H1 (cell line): Measurements from ENCODE around the gene MOK. TPM values are rescaled to one million over a fixed set of nuclear protein-coding genes. Genes with fewer than 3 reads are reported as not detected.

Experiments used
- CTCF ChIA-PET: fragments of 300-600 bp; sonication (Branson Sonifier 250); formaldehyde crosslinking; loops from one replicate; lab custom pipeline; 2021; ENCODE audit not compliant: partially characterized antibody; lab: Charles Lee
- POLR2A ChIA-PET: fragments of 300-600 bp; sonication (Branson Sonifier 250); formaldehyde crosslinking; loops from one replicate; lab custom pipeline; 2021; ENCODE audit warnings: inconsistent platforms; ENCODE audit not compliant: partially characterized antibody; lab: Charles Lee
- DNase-seq, 2 experiments: peaks; one replicate each; pipeline versions ENCODE4 v3.0.0 to v3.0.0-alpha.2; 2010 to 2022; ENCODE audit warnings: low spot score in 2 of 2, low read depth in 1 of 2, mixed read lengths in 1 of 2
- FAIRE-seq: peaks from 2 replicates; lab custom pipeline; 2011; peaks lifted over from hg19 to GRCh38; lab: Jason Lieb, UNC
- H2AFZ ChIP-seq: 2 replicates; pipeline ENCODE4 v1.8.1; 2012; ENCODE audit warnings: low read length, inconsistent platforms
- H2AK5ac ChIP-seq: 2 replicates; pipeline ENCODE4 v1.6.1; 2013; ENCODE audit warnings: low read depth, low read length
- H2BK120ac ChIP-seq: replicated peaks from 2 replicates; pipeline ENCODE3; 2013; ENCODE audit warnings: low read depth, low read length, inconsistent platforms
- H2BK12ac ChIP-seq: 2 replicates; pipeline ENCODE4 v1.6.1; 2013; ENCODE audit warnings: low read depth, low read length
- H2BK15ac ChIP-seq: 2 replicates; pipeline ENCODE4 v1.6.1; 2013; ENCODE audit warnings: low read length
- H2BK20ac ChIP-seq: 2 replicates; pipeline ENCODE4 v1.6.1; 2013; ENCODE audit warnings: low read length
- H2BK5ac ChIP-seq: 2 replicates; pipeline ENCODE4 v1.6.1; 2013; ENCODE audit warnings: low read depth, low read length
- H3K14ac ChIP-seq: 2 replicates; pipeline ENCODE4 v1.6.1; 2013; ENCODE audit warnings: inconsistent platforms; ENCODE audit not compliant: insufficient read length
- H3K18ac ChIP-seq: 2 replicates; pipeline ENCODE4 v1.6.1; 2013; ENCODE audit warnings: low read length; ENCODE audit errors: extremely low read depth
- H3K23ac ChIP-seq: 2 replicates; pipeline ENCODE4 v1.6.1; 2013; ENCODE audit warnings: inconsistent platforms; ENCODE audit not compliant: insufficient read length
- H3K23me2 ChIP-seq: 2 replicates; pipeline ENCODE4 v1.6.1; 2013; ENCODE audit warnings: low read depth, low read length
- H3K27ac ChIP-seq: 2 replicates; pipeline ENCODE4 v1.6.1; 2011; ENCODE audit warnings: low read depth, low read length, inconsistent platforms
- H3K27me3 ChIP-seq, 4 experiments: replicated peaks in 1 of 4; 1 replicate in 1 of 4; 2 replicates in 3 of 4; pipeline versions ENCODE4 v1.6.1 to v1.8.1; 2011 to 2013; ENCODE audit warnings: low read length in 3 of 4, mild to moderate bottlenecking in 3 of 4, inconsistent platforms in 2 of 4, mixed read lengths in 2 of 4, moderate library complexity in 1 of 4; ENCODE audit not compliant: control insufficient read depth in 3 of 4, insufficient read depth in 3 of 4; ENCODE audit errors: extremely low read depth in 1 of 4
- H3K36me3 ChIP-seq, 4 experiments: 2 replicates each; pipeline versions ENCODE4 v1.6.1 to v1.8.1; 2011 to 2013; ENCODE audit warnings: mild to moderate bottlenecking in 4 of 4, low read length in 3 of 4, moderate library complexity in 2 of 4, control low read depth in 1 of 4, inconsistent platforms in 1 of 4; ENCODE audit not compliant: insufficient read depth in 4 of 4, control insufficient read depth in 2 of 4
- H3K4ac ChIP-seq: replicated peaks from 2 replicates; pipeline ENCODE3; 2013; ENCODE audit warnings: low read length, low read depth, mixed read lengths, inconsistent platforms; ENCODE audit not compliant: insufficient read length
- H3K4me1 ChIP-seq, 4 experiments: replicated peaks in 1 of 4; 1 replicate in 1 of 4; 2 replicates in 3 of 4; pipeline versions ENCODE4 v1.6.1 to v1.8.1; 2011 to 2013; ENCODE audit warnings: low read length in 3 of 4, inconsistent platforms in 2 of 4, mixed read lengths in 1 of 4; ENCODE audit not compliant: insufficient read depth in 4 of 4, control insufficient read depth in 3 of 4
- H3K4me2 ChIP-seq, 2 experiments: 2 replicates each; pipeline versions ENCODE4 v1.6.1 to v1.8.1; 2011 to 2013; ENCODE audit warnings: low read depth in 2 of 2, low read length in 2 of 2, control low read depth in 1 of 2, inconsistent platforms in 1 of 2, mild to moderate bottlenecking in 1 of 2; ENCODE audit not compliant: insufficient read depth in 1 of 2
- H3K4me3 ChIP-seq, 4 experiments: fragments of 200-600, 300-600 bp in 1 of 4; sonication (generic), shearing (Covaris generic), sonication (Bioruptor Twin) in 1 of 4; 2 replicates each; pipeline versions ENCODE4 v1.5.1 to v1.8.1; 2011 to 2016; ENCODE audit warnings: low read length in 4 of 4, low read depth in 3 of 4, control low read depth in 2 of 4, inconsistent platforms in 2 of 4, mild to moderate bottlenecking in 2 of 4, mixed read lengths in 1 of 4, moderate library complexity in 1 of 4; ENCODE audit not compliant: insufficient read depth in 2 of 4; ENCODE audit errors: extremely low read depth in 1 of 4
- H3K56ac ChIP-seq: replicated peaks from 2 replicates; pipeline ENCODE3; 2013; ENCODE audit warnings: low read depth, mild to moderate bottlenecking, mixed read lengths, low read length, inconsistent platforms; ENCODE audit not compliant: insufficient read length
- H3K79me1 ChIP-seq: 2 replicates; pipeline ENCODE4 v1.6.1; 2013; ENCODE audit warnings: low read depth, low read length, control low read depth
- H3K79me2 ChIP-seq, 2 experiments: 2 replicates each; pipeline versions ENCODE4 v1.6.1 to v1.8.1; 2012 to 2013; ENCODE audit warnings: low read length in 2 of 2, mild to moderate bottlenecking in 2 of 2, inconsistent platforms in 1 of 2; ENCODE audit not compliant: insufficient read depth in 2 of 2, control insufficient read depth in 1 of 2
- H3K9ac ChIP-seq, 4 experiments: replicated peaks in 1 of 4; 1 replicate in 1 of 4; 2 replicates in 3 of 4; pipeline versions ENCODE4 v1.6.1 to v1.8.1; 2011 to 2013; ENCODE audit warnings: low read depth in 3 of 4, low read length in 3 of 4, control low read depth in 2 of 4, mild to moderate bottlenecking in 2 of 4, moderate library complexity in 2 of 4, inconsistent platforms in 1 of 4; ENCODE audit errors: extremely low read depth in 1 of 4
- H3K9me3 ChIP-seq, 2 experiments: 2 replicates each; pipeline versions ENCODE4 v1.6.1 to v1.8.1; 2012 to 2013; ENCODE audit warnings: mild to moderate bottlenecking in 2 of 2, moderate library complexity in 2 of 2, control low read depth in 1 of 2, inconsistent platforms in 1 of 2, low read depth in 1 of 2, low read length in 1 of 2, mixed read lengths in 1 of 2; ENCODE audit not compliant: insufficient read depth in 2 of 2
- H4K20me1 ChIP-seq, 2 experiments: replicated peaks in 1 of 2; 2 replicates each; pipeline versions ENCODE3 to v1.8.1; 2011 to 2013; ENCODE audit warnings: inconsistent platforms in 2 of 2, low read length in 2 of 2, mild to moderate bottlenecking in 1 of 2; ENCODE audit not compliant: insufficient read depth in 2 of 2, control insufficient read depth in 1 of 2
- H4K5ac ChIP-seq: 2 replicates; pipeline ENCODE4 v1.6.1; 2013; ENCODE audit warnings: low read length, low read depth, mixed read lengths, inconsistent platforms; ENCODE audit not compliant: insufficient read length
- H4K8ac ChIP-seq: 2 replicates; pipeline ENCODE4 v1.8.0; 2013; ENCODE audit warnings: mild to moderate bottlenecking, moderate library complexity, low read length, inconsistent platforms; ENCODE audit not compliant: insufficient read depth; ENCODE audit errors: extremely low read depth
- H4K91ac ChIP-seq: replicated peaks from 2 replicates; pipeline ENCODE3; 2013; ENCODE audit warnings: low read length, mixed read lengths, inconsistent platforms; ENCODE audit not compliant: insufficient read length
- ASH2L ChIP-seq: fragments of 200-600, 300-600 bp; sonication (generic); IDR thresholded peaks from one replicate; pipeline ENCODE4 v1.7.1; 2017; ENCODE audit warnings: low read length
- CBX8 ChIP-seq: fragments of 300-800, 300-1000 bp; sonication (generic); IDR thresholded peaks from 2 replicates; pipeline ENCODE4 v1.7.1; 2016; ENCODE audit warnings: low read depth, low read length, borderline replicate concordance
- WGBS, 2 experiments: shearing (Covaris generic) in 1 of 2; methylation state at CpG; one replicate each; pipeline versions ENCODE4 v1.1.6 to v1.1.7; 2013 to 2015; ENCODE audit warnings: low lambda C conversion rate in 2 of 2, mixed read lengths in 2 of 2, inconsistent platforms in 1 of 2, low coverage in 1 of 2, missing lambda C conversion rate in 1 of 2; ENCODE audit not compliant: insufficient replicate concordance in 2 of 2, insufficient coverage in 1 of 2, insufficient read length in 1 of 2; ENCODE audit errors: extremely low coverage in 1 of 2, missing lambda C conversion rate in 1 of 2; 5-methylcytosine and 5-hydroxymethylcytosine counted together
- polyA plus RNA-seq, 7 experiments: library from polyadenylated mRNA; depleted of rRNA in 3 of 7; stranded (reverse) in 5 of 7; unstranded in 2 of 7; fragments of >200 nt in 5 of 7; fragments of 200-250 nt in 2 of 7; gene quantifications; 1 replicate in 5 of 7; 2 replicates in 1 of 7; 4 replicates in 1 of 7; pipeline versions ENCODE4 v1.2.1 to v1.2.3, GENCODE V29; 2011 to 2013; ENCODE audit warnings: missing spikeins in 2 of 7, mixed read lengths in 2 of 7
- total RNA-seq: library from RNA; stranded (reverse); fragmentation: NEBNext Ultra II Directional; extraction: Animal tissue kit (Norgen Biotek cat#: 25700); gene quantifications from 2 replicates; pipeline ENCODE4 v1.2.1, GENCODE V29; 2021
- TF ChIP-seq, protein P1 (sequence below): IDR thresholded peaks from 2 replicates; pipeline ENCODE4 v1.6.1; 2012; ENCODE audit warnings: inconsistent platforms

MOK gene
- total and polyA plus RNA-seq, 2 of the 8 experiments (the other 6 are each of a cell fraction or from before 2014, with no cell fraction given), result 2.1 to 2.5 TPM

DNA sequence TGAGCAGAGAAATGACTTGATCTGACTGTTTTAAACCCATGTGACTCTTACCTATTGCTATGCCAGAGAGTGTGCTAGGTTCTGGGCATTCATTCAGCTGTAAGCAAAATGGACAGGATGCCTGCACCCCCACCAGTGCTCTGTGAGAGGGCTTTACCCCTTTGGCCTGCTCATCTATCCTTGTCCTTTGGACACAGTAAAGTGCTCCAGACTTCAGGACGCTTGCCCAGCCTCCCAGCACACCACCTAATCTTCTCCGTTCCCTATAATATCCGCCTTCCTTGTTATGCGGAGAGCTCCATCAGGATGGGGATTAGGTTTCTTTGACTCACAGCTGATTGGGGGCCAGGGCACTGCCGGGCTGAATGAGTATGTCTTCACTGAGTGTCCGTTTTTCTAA, 10.2 kb upstream of the MOK start:
- no peak overlapping the region; a peak in 1 of 8 replicates for H3K4me3 ChIP-seq
- peak overlapping the region; percentile 26 to 84; a peak in 2 of 4 replicates for H3K4me2 ChIP-seq
- H2BK5ac ChIP-seq, result 0 out of 2 replicates have a peak overlapping the region, but pooled peaks have one; percentile 10
- H2AFZ ChIP-seq, result no peak overlapping the region
- H3K9me3 ChIP-seq, result no peaks in the 10 kb centered on the region
- peak overlapping the region; percentile 9; the same call in 1 of the 2 replicates for H2BK20ac ChIP-seq
- FAIRE-seq (no peak), DNase-seq (no peak)
- no peak overlapping the region for H3K27ac ChIP-seq
- WGBS, 2 experiments, result 71% methylated on average over 6 of the region's 6 CpGs; no CpG with 5 or more reads in 1 of the 2 experiments
- H2BK15ac ChIP-seq, result no peak overlapping the region
- no peak overlapping the region for H4K91ac ChIP-seq
- H3K79me1 ChIP-seq, result no peaks in the 10 kb centered on the region; the same call in 1 of the 2 replicates
- H2AK5ac ChIP-seq, result no peak overlapping the region
- no peaks in the 10 kb centered on the region for H3K36me3 ChIP-seq
- no peaks in the 10 kb centered on the region for H3K79me2 ChIP-seq
- H3K4me1 ChIP-seq, result peaks cover 1 to 5% (median 4%) of the 10 kb centered on the region in 4 experiments; a peak in 4 of 7 replicates
- peaks cover 14% of the 10 kb centered on the region for H3K23me2 ChIP-seq
- TF ChIP-seq, protein P1, sequence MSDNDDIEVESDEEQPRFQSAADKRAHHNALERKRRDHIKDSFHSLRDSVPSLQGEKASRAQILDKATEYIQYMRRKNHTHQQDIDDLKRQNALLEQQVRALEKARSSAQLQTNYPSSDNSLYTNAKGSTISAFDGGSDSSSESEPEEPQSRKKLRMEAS, result no peak
- TF ChIP-seq CBX8 (no peak), ASH2L (no peak)
- no peak overlapping the region for H2BK120ac ChIP-seq
- no peak overlapping the region for H4K5ac ChIP-seq
- H3K4ac ChIP-seq, result no peak overlapping the region
- no peak overlapping the region for H3K23ac ChIP-seq
- no peak overlapping the region for H3K14ac ChIP-seq
- peaks cover 0 to 14% (median 12%) of the 10 kb centered on the region in 4 experiments; a peak in 5 of 7 replicates for H3K27me3 ChIP-seq
- H2BK12ac ChIP-seq, result peak overlapping the region; percentile 55; the same call in 1 of the 2 replicates
- no peak overlapping the region for H3K18ac ChIP-seq
- H4K20me1 ChIP-seq, result no peaks in the 10 kb centered on the region
- no peak overlapping the region for H3K56ac ChIP-seq
- no peak overlapping the region for H4K8ac ChIP-seq
- H3K9ac ChIP-seq, result no peak overlapping the region
- POLR2A ChIA-PET, result interaction anchor here (1.2 to 2.7 kb wide), 3 partner anchors 17 to 227 kb away, joined by 3 to 7 read pairs (median 4); no protein-coding TSS in a partner anchor
- CTCF ChIA-PET, result interaction anchor here (0.6 to 6.8 kb wide), 23 partner anchors 9 to 269 kb away, joined by 3 to 44 read pairs (median 4); partner anchors contain the start of gene MOK
